Epithelial cell of prostate (primary cell): ENCODE results near the gene RASGRF1.
"Not testable (repeated sequence)": the region's sequence is repeated elsewhere in the genome, so short reads cannot be mapped to it uniquely, and the experiment has no call there.

ENCODE experiments used
- DNase-seq: peaks from one replicate; pipeline ENCODE4 v3.0.0-alpha.2; 2011; ENCODE audit warnings: low read depth, low spot score
- H3K27ac ChIP-seq: fragments of 450-650 bp; 2 replicates; pipeline ENCODE4 v1.5.1; 2017; ENCODE audit warnings: mild to moderate bottlenecking

Gene RASGRF1, protein sequence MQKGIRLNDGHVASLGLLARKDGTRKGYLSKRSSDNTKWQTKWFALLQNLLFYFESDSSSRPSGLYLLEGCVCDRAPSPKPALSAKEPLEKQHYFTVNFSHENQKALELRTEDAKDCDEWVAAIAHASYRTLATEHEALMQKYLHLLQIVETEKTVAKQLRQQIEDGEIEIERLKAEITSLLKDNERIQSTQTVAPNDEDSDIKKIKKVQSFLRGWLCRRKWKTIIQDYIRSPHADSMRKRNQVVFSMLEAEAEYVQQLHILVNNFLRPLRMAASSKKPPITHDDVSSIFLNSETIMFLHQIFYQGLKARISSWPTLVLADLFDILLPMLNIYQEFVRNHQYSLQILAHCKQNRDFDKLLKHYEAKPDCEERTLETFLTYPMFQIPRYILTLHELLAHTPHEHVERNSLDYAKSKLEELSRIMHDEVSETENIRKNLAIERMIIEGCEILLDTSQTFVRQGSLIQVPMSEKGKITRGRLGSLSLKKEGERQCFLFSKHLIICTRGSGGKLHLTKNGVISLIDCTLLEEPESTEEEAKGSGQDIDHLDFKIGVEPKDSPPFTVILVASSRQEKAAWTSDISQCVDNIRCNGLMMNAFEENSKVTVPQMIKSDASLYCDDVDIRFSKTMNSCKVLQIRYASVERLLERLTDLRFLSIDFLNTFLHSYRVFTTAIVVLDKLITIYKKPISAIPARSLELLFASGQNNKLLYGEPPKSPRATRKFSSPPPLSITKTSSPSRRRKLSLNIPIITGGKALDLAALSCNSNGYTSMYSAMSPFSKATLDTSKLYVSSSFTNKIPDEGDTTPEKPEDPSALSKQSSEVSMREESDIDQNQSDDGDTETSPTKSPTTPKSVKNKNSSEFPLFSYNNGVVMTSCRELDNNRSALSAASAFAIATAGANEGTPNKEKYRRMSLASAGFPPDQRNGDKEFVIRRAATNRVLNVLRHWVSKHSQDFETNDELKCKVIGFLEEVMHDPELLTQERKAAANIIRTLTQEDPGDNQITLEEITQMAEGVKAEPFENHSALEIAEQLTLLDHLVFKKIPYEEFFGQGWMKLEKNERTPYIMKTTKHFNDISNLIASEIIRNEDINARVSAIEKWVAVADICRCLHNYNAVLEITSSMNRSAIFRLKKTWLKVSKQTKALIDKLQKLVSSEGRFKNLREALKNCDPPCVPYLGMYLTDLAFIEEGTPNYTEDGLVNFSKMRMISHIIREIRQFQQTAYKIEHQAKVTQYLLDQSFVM (N-terminal part only)

DNA sequence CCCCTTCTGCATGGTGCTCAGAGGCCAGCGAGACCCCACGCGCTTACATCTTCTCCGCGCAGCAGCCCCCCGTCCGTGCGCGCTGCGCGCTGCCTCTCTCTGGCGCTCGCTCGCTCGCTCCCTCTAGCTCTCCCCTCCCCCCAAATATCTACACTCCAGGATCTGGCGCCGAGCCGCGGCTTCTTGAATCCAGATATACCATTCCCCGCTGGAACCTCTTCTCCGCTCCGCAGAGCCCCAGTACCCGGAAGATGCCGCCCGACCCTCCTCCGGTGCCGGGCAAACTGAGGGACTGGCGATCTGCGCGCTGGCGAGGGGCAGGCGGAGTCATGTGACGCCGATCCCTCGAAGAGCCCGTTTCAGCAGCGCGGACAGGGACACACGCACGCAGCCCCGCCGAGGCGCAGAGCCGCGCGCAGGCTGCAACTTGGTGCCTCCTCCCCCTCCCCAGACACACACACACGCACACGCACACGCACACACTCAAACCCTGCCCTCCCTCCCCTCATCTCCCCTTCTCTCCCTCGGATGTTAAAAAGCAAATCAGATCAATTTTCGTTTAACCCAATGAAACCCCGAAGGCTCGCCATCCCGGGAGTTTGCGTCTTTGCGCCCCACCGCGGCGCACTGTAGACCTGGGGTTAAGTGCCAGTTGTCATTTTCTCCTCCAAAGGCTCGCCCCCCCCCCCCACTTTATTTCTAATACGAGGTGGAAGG lies at the start of gene RASGRF1:
RASGRF1 (minus strand) TSS at position 294 of the 717 bp plus-strand sequence; CDS start at position 12, 282 bp downstream.
- DNase-seq: no peak
- no peak within 1 kb of the TSS for H3K27ac ChIP-seq

DNA sequence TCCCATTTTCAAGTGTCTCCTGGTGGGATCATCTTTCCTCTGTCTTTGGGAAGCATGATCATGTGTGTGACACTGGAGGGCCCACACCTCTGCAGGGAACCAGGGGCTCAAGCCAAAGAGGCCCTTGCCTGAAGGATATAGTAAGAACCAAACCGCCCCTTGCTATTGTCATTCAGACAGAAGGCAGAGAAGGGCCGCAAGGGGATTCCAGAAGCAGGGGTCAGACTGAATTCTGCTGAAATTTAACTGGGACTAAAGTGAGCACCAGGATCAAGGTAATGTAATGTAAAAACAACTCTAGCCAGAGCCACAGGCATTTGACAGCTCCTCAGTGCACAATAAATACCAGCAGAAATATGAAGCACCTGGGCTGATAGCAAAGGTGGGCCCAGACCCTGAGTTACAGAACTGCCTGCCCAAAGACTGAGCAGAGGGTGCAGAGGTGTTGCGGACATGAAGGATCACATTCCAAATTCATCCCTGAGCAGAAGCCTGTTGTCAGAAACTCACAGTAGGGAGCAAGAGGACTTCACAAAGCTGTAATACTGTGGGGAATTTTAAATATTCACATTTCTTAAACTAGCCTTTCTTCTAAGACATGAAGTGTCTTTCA lies 46.0 kb upstream of the RASGRF1 start:
- no peak overlapping the region for H3K27ac ChIP-seq
- no peak for DNase-seq

DNA sequence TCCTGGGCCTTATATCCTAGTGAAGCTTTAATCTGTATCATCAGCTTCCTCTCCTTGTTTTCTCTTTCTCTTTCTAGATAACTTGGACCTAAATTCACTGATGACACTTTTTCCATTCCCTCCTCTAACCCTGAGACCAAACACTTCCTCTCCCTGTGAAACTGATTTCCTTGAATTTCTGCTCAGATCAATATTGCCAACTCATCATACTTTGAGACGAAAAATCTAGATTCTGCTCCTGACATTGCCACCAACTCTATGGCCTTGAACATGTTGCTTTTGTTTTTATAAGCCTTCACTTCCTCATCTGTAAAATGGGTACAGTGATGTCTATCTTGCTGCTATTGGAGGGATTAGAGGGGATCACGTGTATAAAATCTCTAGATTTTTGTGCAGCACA lies 42.7 kb upstream of the RASGRF1 start:
- H3K27ac ChIP-seq: no peak overlapping the region
- DNase-seq: no peak

GRCh38 chr15:79132770-79133169 lies 42.2 kb upstream of the RASGRF1 start:
- DNase-seq: no peak
- no peak overlapping the region for H3K27ac ChIP-seq

DNA sequence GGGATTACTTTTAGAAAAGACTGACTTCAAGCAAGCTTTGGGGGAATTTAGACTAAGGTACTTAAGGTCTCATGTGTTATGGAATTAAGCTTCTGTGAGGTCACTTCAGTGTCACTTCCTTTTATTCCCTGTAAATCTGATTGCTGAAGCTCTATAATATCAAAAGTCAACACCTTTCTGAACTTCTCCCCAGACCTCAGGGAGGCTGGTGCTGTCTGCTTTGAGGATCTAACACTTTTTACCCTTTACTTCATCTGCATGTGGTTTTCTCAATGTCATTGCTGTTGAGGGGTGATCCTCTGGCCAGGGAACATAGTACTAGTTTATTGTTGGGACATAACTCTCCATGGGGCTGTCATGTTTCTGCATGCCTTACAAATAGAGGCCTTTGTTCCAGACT lies 41.8 kb upstream of the RASGRF1 start:
- DNase-seq: no peak
- no peak overlapping the region for H3K27ac ChIP-seq

- no peak for DNase-seq
- no peak overlapping the region for H3K27ac ChIP-seq
These were observed 40.1 kb upstream of the RASGRF1 start for GRCh38 chr15:79130535-79131130.

GRCh38 chr15:79129235-79129634 lies 38.7 kb upstream of the RASGRF1 start:
- no peak overlapping the region for H3K27ac ChIP-seq
- no peak for DNase-seq

GRCh38 chr15:79128556-79128955 lies 38.0 kb upstream of the RASGRF1 start:
- no peak overlapping the region for H3K27ac ChIP-seq
- DNase-seq: no peak

DNA sequence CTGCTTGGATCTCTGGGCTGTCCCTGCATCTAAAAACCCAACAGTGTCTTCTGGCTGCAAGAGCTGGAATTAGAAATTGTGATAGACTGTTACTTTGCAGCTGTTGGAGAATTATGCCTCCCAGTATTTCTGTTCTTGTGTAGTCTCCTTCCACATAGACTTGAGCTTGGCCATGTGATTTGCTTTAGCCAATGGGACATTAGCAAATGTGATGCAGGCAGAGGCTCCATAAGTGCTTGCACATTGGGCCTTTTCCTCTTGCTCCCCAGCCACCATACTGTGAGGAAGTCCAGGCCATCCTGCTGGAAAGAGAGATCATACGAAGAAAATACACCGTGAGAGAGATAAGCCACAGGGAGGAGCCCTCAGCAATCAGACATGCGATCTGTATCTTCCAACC lies 33.8 kb upstream of the RASGRF1 start:
- H3K27ac ChIP-seq: no peak overlapping the region
- DNase-seq: no peak

GRCh38 chr15:79122991-79123390 lies 32.4 kb upstream of the RASGRF1 start:
- no peak overlapping the region for H3K27ac ChIP-seq
- DNase-seq: no peak

DNA sequence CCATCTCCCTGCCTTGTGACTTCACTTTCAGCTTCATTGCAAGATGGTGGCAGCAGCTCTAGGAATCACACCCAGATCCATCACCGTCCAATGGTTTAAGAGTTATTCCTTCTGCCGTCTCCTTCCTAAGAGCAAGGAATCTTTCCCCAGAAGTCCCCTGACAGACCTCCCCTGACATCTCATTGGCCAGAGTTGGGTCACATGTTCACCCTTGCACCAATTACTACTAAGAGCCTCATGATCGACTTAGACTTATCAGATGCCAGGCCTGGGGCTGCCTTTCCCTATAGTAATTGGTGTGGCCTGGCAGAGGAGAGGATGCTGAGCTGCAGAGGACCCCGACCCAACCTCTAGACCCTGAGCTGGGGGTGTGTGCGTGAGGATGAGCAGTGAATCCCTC lies 31.8 kb upstream of the RASGRF1 start:
- no peak for DNase-seq
- H3K27ac ChIP-seq: no peak overlapping the region

GRCh38 chr15:79121571-79121970 lies 31.0 kb upstream of the RASGRF1 start:
- H3K27ac ChIP-seq: no peak overlapping the region
- no peak for DNase-seq

DNA sequence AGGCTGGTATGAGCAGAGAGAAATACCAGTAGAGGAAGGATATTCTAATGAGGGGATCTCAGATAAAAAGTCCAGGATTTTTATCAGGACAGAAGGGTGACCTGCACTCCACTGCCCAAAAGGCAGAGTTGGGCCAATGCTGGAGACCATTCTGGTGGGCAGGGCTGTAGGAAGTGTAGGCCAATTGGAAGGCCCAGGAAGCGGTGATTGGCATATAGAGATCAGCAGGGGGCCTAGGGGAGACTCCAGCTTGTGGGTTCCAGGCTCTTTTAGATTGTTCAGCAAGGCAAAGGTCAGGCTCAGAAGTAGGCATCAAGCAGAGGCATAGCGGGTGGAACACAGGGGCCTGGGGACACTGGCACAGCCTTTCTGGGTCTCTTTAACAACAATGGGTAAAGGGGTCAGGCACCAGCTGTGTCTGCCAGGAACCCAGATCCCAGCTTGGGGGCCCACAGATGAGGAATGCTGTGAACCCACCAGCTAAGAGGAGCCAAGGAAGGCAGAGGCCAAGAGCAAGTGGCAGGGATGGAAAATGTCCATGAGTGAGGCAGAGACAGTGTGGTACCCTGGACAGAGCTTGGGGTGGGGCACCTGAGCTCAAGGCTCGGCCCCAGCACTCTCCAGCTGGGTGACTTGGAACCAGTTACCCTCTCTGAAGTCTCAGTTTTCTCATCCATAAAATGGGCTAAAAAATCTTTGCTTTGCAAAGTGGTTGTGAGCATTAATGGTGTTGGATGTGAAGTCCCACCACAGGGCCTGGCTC lies 27.0 kb upstream of the RASGRF1 start:
- DNase-seq: no peak
- no peak overlapping the region for H3K27ac ChIP-seq

DNA sequence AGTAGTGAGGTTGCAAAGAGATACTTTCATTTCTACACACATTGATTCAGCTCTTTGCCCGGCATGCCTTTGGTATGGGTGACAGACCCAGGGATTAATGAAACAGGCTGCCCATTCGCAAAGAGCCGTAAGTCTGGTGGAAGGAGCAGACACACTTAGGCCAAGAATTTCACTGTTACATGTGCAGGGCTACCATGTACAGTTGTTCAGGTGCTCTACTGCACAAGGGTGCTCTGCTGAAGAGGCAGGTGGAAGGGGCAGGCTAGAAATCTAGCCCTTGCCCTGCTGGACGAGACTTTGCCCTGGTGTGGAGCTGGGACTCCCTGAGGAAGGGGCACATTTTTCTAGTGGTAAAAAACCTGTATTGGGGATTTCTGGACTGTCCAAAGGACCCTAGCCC lies 26.2 kb upstream of the RASGRF1 start:
- no peak for DNase-seq
- H3K27ac ChIP-seq: no peak overlapping the region

- no peak for DNase-seq
- H3K27ac ChIP-seq: no peak overlapping the region
These were observed 25.5 kb upstream of the RASGRF1 start for GRCh38 chr15:79115986-79116665.

- no peak overlapping the region for H3K27ac ChIP-seq
- no peak for DNase-seq
These were observed 23.3 kb upstream of the RASGRF1 start for GRCh38 chr15:79113831-79114230.

- not testable (repeated sequence) for H3K27ac ChIP-seq, DNase-seq
These were observed 20.8 kb upstream of the RASGRF1 start for GRCh38 chr15:79111404-79111803.

DNA sequence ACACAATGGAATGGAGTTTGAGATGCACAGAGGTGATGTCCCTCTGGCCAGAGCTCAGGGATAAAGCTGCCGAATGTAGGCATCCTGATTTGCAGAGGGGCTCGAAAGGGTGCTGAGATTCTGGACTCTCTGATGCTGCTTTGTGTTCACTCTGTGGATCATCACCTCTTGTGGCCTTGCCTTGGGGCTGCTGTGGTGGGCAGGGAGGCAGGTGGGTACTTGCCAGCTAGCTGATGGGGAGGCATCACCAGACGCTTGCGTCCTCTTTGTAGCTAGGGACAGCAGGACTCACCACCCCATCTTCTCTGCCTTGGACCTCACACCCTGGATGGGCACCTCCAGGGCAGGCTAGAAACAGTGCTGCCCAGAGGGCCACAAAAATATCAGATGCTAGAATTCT lies 14.6 kb upstream of the RASGRF1 start:
- H3K27ac ChIP-seq: no peak overlapping the region
- DNase-seq: no peak
